ENCODE measurements around the gene CORO7. TPM values are rescaled to one million over a fixed set of nuclear protein-coding genes. Genes with fewer than 3 reads are reported as not detected.

The CORO7 gene
- total and polyA plus RNA-seq, 11 donors: 7.2 to 39.7 (median 10.1) TPM

- intact Hi-C loops (cut with DNase I): loop anchor here in 1 of 10 donors (5.0 kb wide), 1 partner anchor 111 kb away; the partner anchor contains the start of gene CDIP1
- Histone ChIP-seq H3K4me1 (peaks cover 0 to 36% (median 16%) of the 10 kb centered on the region in 12 donors), H3K4me3 (peak overlapping the region; percentile 64 to 99 (median 82)), H3K9me3 (no peaks in the 10 kb centered on the region), H3K27me3 (no peaks in the 10 kb centered on the region), H3K36me3 (peaks cover 0 to 9% (median 0%) of the 10 kb centered on the region in 9 donors), H3K27ac (peak overlapping the region; percentile 90 to 99 (median 96))
- TF ChIP-seq CTCF (IDR thresholded peaks at IDR 0.05): no peak
- TF ChIP-seq POLR2A (IDR thresholded peaks at IDR 0.05): no peak
- no peak for DNase-seq
- ATAC-seq: peak in 2 of 4 donors; percentile 5 to 26
- 3 to 5% (median 3%) methylated on average over 31 of the region's 31 CpGs for WGBS, 4 donors
These were observed 9.8 kb upstream of the CORO7 start for GRCh38 chr16:4426021-4426684.

DNA sequence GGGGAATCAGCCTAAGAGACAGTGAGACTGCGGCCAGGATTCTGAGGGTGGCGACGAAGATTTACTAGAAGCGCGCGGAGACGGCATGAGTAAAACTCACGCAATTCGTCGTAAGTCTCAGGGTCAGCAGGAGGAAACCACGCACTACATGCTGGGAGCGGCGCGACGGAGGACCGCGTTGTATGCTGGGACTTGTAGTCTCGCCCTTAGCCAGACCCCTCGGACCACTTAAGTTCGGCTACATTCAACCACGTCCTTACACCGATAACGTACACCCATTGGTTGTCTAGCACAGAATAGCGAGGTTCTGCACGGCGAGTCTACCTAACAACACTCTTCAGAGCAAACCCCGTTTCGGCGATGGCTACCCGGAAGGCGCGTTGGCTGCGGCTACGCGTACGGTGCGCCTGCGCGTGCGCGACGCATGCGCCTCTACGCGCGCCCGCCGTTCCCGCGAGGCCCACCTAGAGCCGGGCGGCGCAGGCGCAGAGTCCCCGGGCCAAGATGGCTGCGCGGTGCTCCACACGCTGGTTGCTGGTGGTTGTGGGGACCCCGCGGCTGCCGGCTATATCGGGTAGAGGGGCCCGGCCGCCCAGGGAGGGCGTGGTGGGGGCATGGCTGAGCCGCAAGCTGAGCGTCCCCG lies 9.1 kb upstream of the CORO7 start, which contains the start of gene DNAJA3:
Gene DNAJA3, plus strand, starts transcription at position 491 of the 643 bp plus-strand sequence. Its CDS starts 14 bp downstream, at position 505.
- Histone ChIP-seq H3K27ac (peak within 1 kb of the TSS; percentile 90 to 99 (median 96)), H3K4me1 (peaks cover 0 to 42% (median 16%) of the 10 kb centered on the region in 12 donors), H3K9me3 (no peaks in the 10 kb centered on the region), H3K4me3 (peak within 1 kb of the TSS; percentile 64 to 99 (median 82)), H3K36me3 (peaks cover 0 to 4% (median 0%) of the 10 kb centered on the region in 9 donors), H3K27me3 (no peaks in the 10 kb centered on the region)
- WGBS, 4 donors: 0% methylated on average over 61 to 68 of the region's 68 CpGs
- ATAC-seq (peak; percentile 95 to 99 (median 98)), DNase-seq (peak; percentile 90 to 96 (median 92))
- intact Hi-C loops (cut with DNase I): loop anchor here in 1 of 10 donors (5.0 kb wide), 1 partner anchor 112 kb away; the partner anchor contains the start of gene CDIP1
- TF ChIP-seq POLR2A (IDR thresholded peaks at IDR 0.05) (peak; percentile 24 to 85), CTCF (IDR thresholded peaks at IDR 0.05) (peak in 2 of 12 donors; percentile 7 to 13)

GRCh38 chr16:4420505-4421105 lies 4.2 kb upstream of the CORO7 start:
- ATAC-seq: no peak
- H3K27ac ChIP-seq: peak overlapping the region in 1 of 12 donors; percentile 62
- no peak for TF ChIP-seq CTCF (IDR thresholded peaks at IDR 0.05)
- TF ChIP-seq POLR2A (IDR thresholded peaks at IDR 0.05): no peak
- no peaks in the 10 kb centered on the region for H3K9me3 ChIP-seq
- peak in 1 of 5 donors; percentile 1 for DNase-seq
- no peak overlapping the region for H3K4me3 ChIP-seq
- peaks cover 0 to 46% (median 9%) of the 10 kb centered on the region in 12 donors for H3K4me1 ChIP-seq
- H3K27me3 ChIP-seq: no peaks in the 10 kb centered on the region
- H3K36me3 ChIP-seq: no peaks in the 10 kb centered on the region
- intact Hi-C loops (cut with DNase I): no loop called here
- 74 to 80% (median 80%) methylated on average over 8 of the region's 8 CpGs for WGBS, 4 donors
